Tibial nerve (tissue), 4 donors: ENCODE data around the gene NUP42.

Experiments
- CTCF ChIP-seq, 5 experiments: fragments of 200-600 bp in 3 of 5; fragments of 450-650 bp in 2 of 5; sonication (generic) in 3 of 5; IDR thresholded peaks; one replicate each; pipeline ENCODE4 v1.5.1; 2016 to 2019; ENCODE audit warnings: antibody characterized with exemption in 5 of 5, mild to moderate bottlenecking in 3 of 5, moderate library complexity in 2 of 5
- EP300 ChIP-seq, 2 donors: sonication (generic); formaldehyde crosslinking; IDR thresholded peaks; one replicate each; pipeline ENCODE4 v1.6.1; 2017; ENCODE audit warnings: antibody characterized with exemption in 2 of 2, mild to moderate bottlenecking in 1 of 2

- TF ChIP-seq CTCF (IDR thresholded peaks at IDR 0.05): no peak
- TF ChIP-seq EP300 (IDR thresholded peaks at IDR 0.05): no peak
Observed at GRCh38 chr7:23213755-23214154, 31.9 kb downstream of the NUP42 start.
